Measurements from ENCODE around the gene DGKE. TPM values are rescaled to one million over a fixed set of nuclear protein-coding genes. Genes with fewer than 3 reads are reported as not detected.
A peak's percentile ranks its signal among the peaks of the same experiment; 100 is the strongest.

Gene DGKE
- total RNA-seq, 1 donor from 2014 or later = 5.4 TPM

DNA sequence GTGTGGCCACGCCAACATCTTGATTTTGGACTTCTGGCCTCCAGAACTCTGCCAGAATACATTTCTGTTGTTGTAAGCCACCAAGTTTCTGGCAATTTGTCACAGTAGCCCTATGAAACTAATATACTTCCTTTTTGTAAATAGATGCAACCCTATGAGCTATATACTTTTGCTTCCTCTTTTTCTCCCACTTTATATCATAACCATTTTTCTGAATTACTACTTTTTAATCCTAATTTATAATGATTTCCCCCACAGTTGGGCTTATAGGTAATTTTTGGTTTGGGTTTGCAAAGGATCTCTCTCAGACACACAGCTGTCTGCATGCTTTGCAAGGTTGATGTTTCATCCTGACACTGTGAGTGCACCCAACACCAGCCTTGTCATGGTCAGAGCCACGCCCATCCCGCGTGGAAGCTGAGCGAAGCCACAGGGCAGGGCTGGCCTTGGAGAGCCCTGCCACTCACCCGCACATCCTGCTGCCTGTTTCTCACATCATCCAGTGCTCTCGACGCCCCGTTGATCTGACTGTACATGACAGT lies 74.1 kb downstream of the DGKE start:
- no peak for DNase-seq (ENCODE audit: low read depth, low spot score)
- H3K27me3 Mint-ChIP-seq (ENCODE audit: low read depth) = no peaks in the 10 kb centered on the region
- H3K36me3 Mint-ChIP-seq (ENCODE audit: low read depth) = peaks cover 34% of the 10 kb centered on the region
- TF ChIP-seq, protein P1, sequence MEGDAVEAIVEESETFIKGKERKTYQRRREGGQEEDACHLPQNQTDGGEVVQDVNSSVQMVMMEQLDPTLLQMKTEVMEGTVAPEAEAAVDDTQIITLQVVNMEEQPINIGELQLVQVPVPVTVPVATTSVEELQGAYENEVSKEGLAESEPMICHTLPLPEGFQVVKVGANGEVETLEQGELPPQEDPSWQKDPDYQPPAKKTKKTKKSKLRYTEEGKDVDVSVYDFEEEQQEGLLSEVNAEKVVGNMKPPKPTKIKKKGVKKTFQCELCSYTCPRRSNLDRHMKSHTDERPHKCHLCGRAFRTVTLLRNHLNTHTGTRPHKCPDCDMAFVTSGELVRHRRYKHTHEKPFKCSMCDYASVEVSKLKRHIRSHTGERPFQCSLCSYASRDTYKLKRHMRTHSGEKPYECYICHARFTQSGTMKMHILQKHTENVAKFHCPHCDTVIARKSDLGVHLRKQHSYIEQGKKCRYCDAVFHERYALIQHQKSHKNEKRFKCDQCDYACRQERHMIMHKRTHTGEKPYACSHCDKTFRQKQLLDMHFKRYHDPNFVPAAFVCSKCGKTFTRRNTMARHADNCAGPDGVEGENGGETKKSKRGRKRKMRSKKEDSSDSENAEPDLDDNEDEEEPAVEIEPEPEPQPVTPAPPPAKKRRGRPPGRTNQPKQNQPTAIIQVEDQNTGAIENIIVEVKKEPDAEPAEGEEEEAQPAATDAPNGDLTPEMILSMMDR (conservative IDR thresholded peaks at IDR 0.05) = no peak
- no peak overlapping the region for H3K4me3 Mint-ChIP-seq
- H3K4me1 Mint-ChIP-seq = peaks cover 7% of the 10 kb centered on the region
- H3K27ac Mint-ChIP-seq (ENCODE audit: unreplicated experiment) = no peak overlapping the region
- no peaks in the 10 kb centered on the region for H3K9me3 Mint-ChIP-seq

DNA sequence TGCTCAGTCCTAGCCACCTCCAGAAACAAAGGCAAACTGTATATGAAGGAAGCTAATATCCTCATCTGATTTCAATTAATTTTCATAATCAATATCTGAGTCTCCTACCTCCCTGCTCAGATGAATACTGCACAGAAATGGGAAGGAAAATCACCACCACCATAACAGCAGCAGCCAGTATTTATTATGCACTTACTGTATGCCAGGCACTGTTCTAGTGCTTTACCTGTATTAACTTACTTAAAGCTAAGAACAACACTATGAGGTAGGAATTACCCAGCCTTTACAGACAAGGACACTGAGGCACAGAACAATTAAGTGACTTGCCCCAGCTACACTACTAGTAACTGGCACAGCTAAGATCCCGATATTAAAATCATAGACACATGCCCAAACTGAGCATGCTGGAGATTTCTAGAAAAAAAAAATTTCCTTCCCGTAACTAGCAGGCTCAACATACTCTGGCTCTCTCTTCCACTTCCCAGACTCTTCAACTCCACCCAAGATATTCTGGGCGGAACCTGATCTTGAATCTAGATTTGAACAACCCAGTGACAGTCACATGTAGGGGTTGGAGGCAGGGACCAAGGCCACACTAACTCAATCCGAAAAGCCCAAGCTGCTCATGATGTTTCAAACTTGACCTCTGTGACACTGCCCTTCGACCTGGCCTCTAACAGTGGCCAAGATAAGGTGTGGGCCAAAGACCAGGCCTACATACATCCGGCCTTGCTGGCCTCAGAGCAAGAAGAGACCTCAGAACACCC lies 76.0 kb downstream of the DGKE start:
- Mint-ChIP-seq H3K36me3 (ENCODE audit: low read depth) (peaks cover 19% of the 10 kb centered on the region), H3K27me3 (ENCODE audit: low read depth) (peaks cover 6% of the 10 kb centered on the region), H3K4me3 (peak overlapping the region; percentile 14), H3K27ac (ENCODE audit: unreplicated experiment) (no peak overlapping the region), H3K4me1 (peaks cover 13% of the 10 kb centered on the region), H3K9me3 (no peaks in the 10 kb centered on the region)
- no peak for DNase-seq (ENCODE audit: low read depth, low spot score)
- TF ChIP-seq, protein P1 (conservative IDR thresholded peaks at IDR 0.05) = no peak

DNA sequence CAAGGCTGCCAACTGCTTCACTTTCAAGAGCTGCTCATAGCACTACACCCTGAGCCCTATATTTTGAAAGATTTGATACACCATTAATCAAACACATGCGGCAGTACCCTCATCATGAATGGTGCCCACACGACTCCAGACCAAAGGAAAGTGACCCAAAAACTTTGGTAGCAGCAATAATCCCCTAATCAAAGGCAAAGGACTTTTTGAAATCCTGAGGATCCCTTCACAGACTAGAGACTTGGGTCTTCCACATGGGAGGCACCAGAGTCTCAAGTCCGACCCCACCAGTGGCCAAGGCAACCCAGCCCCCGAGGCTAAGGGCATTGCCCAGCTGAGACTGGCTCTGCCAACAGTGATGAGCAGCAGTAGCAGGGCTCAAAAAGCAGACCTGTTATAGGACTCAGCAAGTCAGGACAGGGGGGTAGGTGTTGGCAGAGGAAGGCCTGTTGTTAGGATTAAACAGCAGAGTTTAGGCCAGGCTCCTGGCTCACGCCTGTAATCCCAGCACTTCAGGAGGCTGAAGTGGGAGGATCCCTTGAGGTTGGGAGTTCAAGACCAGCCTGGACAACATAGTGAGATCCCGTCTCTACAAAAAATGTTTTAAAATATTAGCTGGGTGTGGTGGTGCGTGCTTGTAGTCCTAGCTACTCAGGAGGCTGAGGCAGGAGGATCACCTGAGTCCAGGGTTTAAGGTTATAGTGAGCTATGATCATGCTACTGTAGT lies 76.7 kb downstream of the DGKE start:
- DNase-seq (ENCODE audit: low read depth, low spot score) = no peak
- Mint-ChIP-seq H3K4me3 (peak overlapping the region; percentile 67), H3K4me1 (peaks cover 19% of the 10 kb centered on the region), H3K36me3 (ENCODE audit: low read depth) (peaks cover 18% of the 10 kb centered on the region), H3K27me3 (ENCODE audit: low read depth) (peaks cover 6% of the 10 kb centered on the region), H3K27ac (ENCODE audit: unreplicated experiment) (no peak overlapping the region), H3K9me3 (no peaks in the 10 kb centered on the region)
- TF ChIP-seq, protein P1 (conservative IDR thresholded peaks at IDR 0.05) = no peak

DNA sequence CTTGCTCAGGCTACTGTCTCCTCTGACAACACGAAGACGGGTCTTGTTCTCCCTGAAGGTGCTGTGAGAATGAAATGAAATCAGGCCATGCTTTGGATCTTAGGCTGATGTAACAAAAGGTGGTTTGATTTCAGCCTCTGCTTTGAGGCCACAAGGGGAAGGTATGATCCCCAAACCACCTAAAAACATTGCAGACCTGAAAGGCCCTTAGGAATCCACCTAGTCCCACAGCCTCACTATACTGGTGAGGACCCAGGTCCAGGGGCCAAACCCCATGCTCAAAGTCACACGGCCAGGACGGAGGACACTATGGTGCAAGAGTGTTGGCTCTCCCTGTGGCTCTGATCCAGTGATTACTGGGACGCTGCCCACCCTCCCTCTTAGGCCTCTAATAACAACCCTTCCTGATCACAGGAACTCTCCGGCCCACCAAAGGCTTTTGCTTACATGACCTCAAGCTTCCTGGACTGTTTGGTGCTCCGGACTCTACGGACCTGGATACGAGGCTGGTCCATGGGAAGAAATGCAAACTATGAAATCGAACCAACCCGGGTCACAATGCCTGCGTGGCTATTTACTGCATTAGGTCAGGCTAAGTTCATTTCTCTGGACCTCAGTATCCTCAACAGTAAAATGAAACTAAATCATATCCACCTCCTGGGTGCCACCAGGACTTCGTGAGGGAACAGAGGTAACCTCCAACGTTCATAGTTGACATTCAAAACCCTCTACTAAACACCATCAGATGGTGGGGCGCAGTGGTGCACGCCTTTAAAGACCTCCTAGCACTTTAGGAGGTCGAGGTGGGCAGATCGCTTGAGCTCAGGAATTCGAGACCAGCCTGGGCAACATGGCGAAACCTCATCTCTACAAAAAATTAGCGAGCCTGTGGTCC lies 78.4 kb downstream of the DGKE start:
- no peak for DNase-seq (ENCODE audit: low read depth, low spot score)
- Mint-ChIP-seq H3K36me3 (ENCODE audit: low read depth) (peaks cover 11% of the 10 kb centered on the region), H3K27me3 (ENCODE audit: low read depth) (peaks cover 6% of the 10 kb centered on the region), H3K4me3 (peak overlapping the region; percentile 80), H3K27ac (ENCODE audit: unreplicated experiment) (peak overlapping the region; percentile 35), H3K4me1 (peaks cover 19% of the 10 kb centered on the region), H3K9me3 (peaks cover 2% of the 10 kb centered on the region)
- TF ChIP-seq, protein P1 (conservative IDR thresholded peaks at IDR 0.05) = no peak

DNA sequence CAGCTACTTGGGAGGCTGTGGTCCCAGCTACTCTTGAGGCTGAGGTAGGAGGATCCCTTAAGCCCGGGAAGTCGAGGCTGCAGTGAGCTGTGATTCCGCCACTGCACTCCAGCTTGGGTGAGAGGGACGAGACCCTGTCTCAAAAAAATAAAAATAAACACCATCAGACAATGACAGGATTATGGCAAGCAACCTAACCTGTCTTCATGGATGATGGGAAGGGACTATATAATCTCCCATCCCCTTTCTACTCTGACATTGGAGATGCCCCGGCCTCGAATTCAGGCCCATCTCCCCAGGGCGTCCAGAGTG lies 79.0 kb downstream of the DGKE start:
- H3K9me3 Mint-ChIP-seq = peaks cover 7% of the 10 kb centered on the region
- peaks cover 6% of the 10 kb centered on the region for H3K27me3 Mint-ChIP-seq (ENCODE audit: low read depth)
- H3K27ac Mint-ChIP-seq (ENCODE audit: unreplicated experiment) = no peak overlapping the region
- TF ChIP-seq, protein P1 (conservative IDR thresholded peaks at IDR 0.05) = no peak
- no peak for DNase-seq (ENCODE audit: low read depth, low spot score)
- H3K36me3 Mint-ChIP-seq (ENCODE audit: low read depth) = peaks cover 12% of the 10 kb centered on the region
- peak overlapping the region; percentile 95 for H3K4me3 Mint-ChIP-seq
- H3K4me1 Mint-ChIP-seq = peaks cover 19% of the 10 kb centered on the region
